ENCODE results near the gene HSD17B2. TPM values are rescaled to one million over a fixed set of nuclear protein-coding genes. Genes with fewer than 3 reads are reported as not detected.
"Not testable (repeated sequence)": the region's sequence is repeated elsewhere in the genome, so short reads cannot be mapped to it uniquely, and the experiment has no call there.

The HSD17B2 gene
- total RNA-seq, 2 experiments from 2014 or later = not detected

DNA sequence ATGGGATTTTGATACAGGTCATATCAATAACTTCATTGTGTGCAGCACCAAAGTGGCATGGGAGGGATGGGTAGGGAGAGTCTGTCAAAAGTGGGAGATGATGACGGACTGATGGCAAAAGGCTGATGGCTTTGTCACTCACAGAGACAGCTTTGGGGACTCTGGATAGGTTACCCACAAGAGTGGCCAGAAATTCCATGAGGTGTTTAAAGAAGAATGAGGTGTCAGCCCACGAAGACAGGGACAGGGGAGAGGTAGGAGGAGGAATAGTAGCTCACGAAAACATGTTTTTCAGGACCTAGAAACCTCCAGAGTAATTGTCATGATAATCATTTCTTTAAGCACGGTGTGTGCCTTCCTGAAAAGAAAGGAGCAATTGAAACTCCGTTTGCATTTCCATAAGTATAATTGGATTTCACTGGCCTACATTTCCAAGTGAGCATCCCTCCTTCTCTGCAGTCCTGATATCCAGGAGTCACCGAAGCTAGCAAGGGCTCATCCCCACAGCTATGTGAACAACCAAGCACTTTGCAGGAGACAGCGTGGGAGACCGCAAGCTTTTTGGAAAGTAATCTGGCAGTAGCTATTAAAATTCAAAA, 60.0 kb downstream of the HSD17B2 start:
- H3K36me3 Mint-ChIP-seq (ENCODE audit: low read depth) = no peaks in the 10 kb centered on the region
- intact Hi-C loops (cut with micrococcal nuclease) = no loop called here
- TF ChIP-seq, protein P1, sequence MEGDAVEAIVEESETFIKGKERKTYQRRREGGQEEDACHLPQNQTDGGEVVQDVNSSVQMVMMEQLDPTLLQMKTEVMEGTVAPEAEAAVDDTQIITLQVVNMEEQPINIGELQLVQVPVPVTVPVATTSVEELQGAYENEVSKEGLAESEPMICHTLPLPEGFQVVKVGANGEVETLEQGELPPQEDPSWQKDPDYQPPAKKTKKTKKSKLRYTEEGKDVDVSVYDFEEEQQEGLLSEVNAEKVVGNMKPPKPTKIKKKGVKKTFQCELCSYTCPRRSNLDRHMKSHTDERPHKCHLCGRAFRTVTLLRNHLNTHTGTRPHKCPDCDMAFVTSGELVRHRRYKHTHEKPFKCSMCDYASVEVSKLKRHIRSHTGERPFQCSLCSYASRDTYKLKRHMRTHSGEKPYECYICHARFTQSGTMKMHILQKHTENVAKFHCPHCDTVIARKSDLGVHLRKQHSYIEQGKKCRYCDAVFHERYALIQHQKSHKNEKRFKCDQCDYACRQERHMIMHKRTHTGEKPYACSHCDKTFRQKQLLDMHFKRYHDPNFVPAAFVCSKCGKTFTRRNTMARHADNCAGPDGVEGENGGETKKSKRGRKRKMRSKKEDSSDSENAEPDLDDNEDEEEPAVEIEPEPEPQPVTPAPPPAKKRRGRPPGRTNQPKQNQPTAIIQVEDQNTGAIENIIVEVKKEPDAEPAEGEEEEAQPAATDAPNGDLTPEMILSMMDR (IDR thresholded peaks at IDR 0.05) = no peak
- peaks cover 6% of the 10 kb centered on the region for H3K4me1 Mint-ChIP-seq (ENCODE audit: low read depth)
- no peaks in the 10 kb centered on the region for H3K9me3 Mint-ChIP-seq
- ChIA-PET POLR2A (no interaction called here), CTCF (interaction anchor here (1.3 kb wide), 1 partner anchor 12 kb away, joined by 3 read pairs; no protein-coding TSS in a partner anchor)
- H3K4me3 Mint-ChIP-seq = no peak overlapping the region
- no peak overlapping the region for H3K27ac Mint-ChIP-seq
- H3K27me3 Mint-ChIP-seq = no peaks in the 10 kb centered on the region
- ATAC-seq = no peak
- no peak for DNase-seq

DNA sequence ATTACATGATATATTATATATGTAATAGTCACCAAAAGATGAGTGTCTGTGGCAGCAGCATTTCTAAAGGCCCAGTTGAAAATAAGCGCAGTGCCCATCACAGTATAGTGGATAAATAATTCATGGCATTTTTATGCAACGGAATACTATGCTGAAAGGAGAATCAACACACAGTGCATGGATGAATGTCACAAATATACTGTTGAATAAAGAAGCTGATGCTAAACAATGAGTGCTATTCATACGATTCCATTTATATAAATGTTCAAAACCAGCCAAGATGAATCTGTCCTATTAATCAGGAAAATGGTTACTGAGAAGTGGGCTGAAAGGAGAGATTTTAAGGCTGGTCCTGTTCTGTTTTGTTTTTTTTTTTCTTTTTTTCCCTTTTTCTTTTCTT, 61.6 kb downstream of the HSD17B2 start:
- DNase-seq (no peak), ATAC-seq (no peak)
- CTCF ChIA-PET = no interaction called here
- H3K36me3 Mint-ChIP-seq (ENCODE audit: low read depth) = no peaks in the 10 kb centered on the region
- POLR2A ChIA-PET = no interaction called here
- peaks cover 6% of the 10 kb centered on the region for H3K4me1 Mint-ChIP-seq (ENCODE audit: low read depth)
- no peaks in the 10 kb centered on the region for H3K9me3 Mint-ChIP-seq
- TF ChIP-seq, protein P1 (IDR thresholded peaks at IDR 0.05) = no peak
- H3K27ac Mint-ChIP-seq = no peak overlapping the region
- no peak overlapping the region for H3K4me3 Mint-ChIP-seq
- H3K27me3 Mint-ChIP-seq = no peaks in the 10 kb centered on the region
- intact Hi-C loops (cut with micrococcal nuclease) = no loop called here

DNA sequence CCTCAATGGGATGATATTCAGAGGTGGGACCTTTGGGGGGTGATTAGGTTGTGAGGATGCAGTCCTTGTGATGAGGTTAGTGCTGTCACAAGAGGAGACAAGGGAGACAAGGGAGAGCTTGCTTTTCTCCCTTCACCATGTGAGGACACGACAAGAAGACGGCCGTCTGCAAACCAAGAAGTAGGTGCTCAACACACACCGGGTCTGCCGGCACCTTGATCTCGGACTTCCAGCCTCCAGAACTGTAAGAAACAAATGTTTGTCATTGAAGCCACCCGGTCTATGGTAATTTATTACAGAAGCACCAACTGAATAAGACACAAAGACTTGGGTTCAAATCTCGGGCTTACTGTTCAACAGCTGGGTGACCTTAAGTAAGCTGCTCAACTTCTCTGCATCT, 70.1 kb downstream of the HSD17B2 start:
- Mint-ChIP-seq H3K36me3 (ENCODE audit: low read depth) (no peaks in the 10 kb centered on the region), H3K4me1 (ENCODE audit: low read depth) (peaks cover 6% of the 10 kb centered on the region), H3K27me3 (peaks cover 1% of the 10 kb centered on the region), H3K4me3 (no peak overlapping the region), H3K9me3 (no peaks in the 10 kb centered on the region), H3K27ac (no peak overlapping the region)
- ATAC-seq (no peak), DNase-seq (no peak)
- intact Hi-C loops (cut with micrococcal nuclease) = no loop called here
- TF ChIP-seq, protein P1 (IDR thresholded peaks at IDR 0.05) = no peak
- ChIA-PET POLR2A (no interaction called here), CTCF (interaction anchor here (1.7 kb wide), 1 partner anchor 126 kb away, joined by 4 read pairs; no protein-coding TSS in a partner anchor)

DNA sequence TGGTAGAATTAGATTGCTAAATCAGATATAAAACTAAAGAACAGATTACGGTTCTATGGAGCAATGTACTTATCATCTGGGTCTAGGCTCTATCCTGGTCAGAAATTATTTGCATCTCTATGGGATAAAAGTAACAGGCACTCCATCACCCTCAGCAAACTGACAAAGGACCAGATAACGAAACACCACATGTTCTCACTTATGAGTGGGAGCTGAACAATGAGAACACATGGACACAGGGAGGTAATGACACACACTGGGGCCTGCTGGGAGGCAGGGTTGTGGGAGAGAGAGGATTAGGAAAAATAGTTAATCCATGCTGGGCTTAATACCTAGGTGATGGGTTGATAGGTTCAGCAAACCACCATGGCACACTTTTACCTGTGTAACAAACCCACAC, 73.0 kb downstream of the HSD17B2 start:
- H3K27me3 Mint-ChIP-seq = no peaks in the 10 kb centered on the region
- ChIA-PET CTCF (interaction anchor here (1.3 kb wide), 1 partner anchor 122 kb away, joined by 4 read pairs; no protein-coding TSS in a partner anchor), POLR2A (no interaction called here)
- TF ChIP-seq, protein P1 (IDR thresholded peaks at IDR 0.05) = no peak
- no peak overlapping the region for H3K27ac Mint-ChIP-seq
- H3K9me3 Mint-ChIP-seq = no peaks in the 10 kb centered on the region
- no peak overlapping the region for H3K4me3 Mint-ChIP-seq
- no peak for DNase-seq
- no peaks in the 10 kb centered on the region for H3K36me3 Mint-ChIP-seq (ENCODE audit: low read depth)
- H3K4me1 Mint-ChIP-seq (ENCODE audit: low read depth) = peaks cover 6% of the 10 kb centered on the region
- intact Hi-C loops (cut with micrococcal nuclease) = no loop called here
- ATAC-seq = no peak

DNA sequence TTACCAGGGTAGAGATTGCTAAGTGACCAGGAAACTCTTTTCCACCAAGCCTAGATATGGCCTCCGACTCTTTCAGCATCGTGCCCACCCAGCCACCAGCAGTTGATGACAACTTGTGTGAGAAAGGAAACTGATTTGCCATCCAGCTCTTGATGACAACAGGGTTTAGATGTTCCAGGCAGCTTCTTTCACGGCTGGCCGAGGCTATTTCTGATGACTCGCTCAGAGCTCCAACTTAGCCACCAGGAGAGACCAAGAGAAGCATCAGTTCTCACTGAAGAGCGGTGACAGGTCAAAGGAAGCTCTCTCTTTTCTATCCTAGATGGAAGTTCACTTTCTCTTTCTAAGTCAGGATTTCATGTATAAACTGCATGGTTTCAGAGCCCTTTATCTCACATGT, 73.7 kb downstream of the HSD17B2 start:
- ChIA-PET POLR2A (no interaction called here), CTCF (no interaction called here)
- H3K9me3 Mint-ChIP-seq = no peaks in the 10 kb centered on the region

DNA sequence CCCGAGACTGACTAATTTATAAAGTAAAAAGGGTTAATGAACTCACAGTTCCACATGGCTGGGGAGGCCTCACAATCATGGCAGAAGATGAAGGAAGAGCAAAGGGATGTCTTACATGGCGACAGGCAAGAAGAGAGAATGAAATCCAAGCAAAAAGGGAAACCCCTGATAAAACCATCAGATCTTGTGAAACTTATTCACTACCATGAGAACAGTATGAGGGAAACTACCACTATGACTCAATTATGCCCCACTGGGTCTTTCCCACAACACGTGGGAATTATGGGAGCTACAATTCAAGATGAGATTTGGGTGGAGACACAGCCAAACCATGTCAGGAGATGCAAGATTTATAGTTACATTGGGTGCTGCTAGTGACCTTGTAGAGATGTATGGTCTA, 74.2 kb downstream of the HSD17B2 start:
- H3K9me3 Mint-ChIP-seq; CTCF ChIA-PET; POLR2A ChIA-PET; ATAC-seq; H3K4me3 Mint-ChIP-seq; H3K27ac Mint-ChIP-seq; intact Hi-C loops (cut with micrococcal nuclease); H3K36me3 Mint-ChIP-seq (ENCODE audit: low read depth); DNase-seq; H3K27me3 Mint-ChIP-seq; H3K4me1 Mint-ChIP-seq (ENCODE audit: low read depth): not testable (repeated sequence)

More for the DNA sequence above, 73.7 kb downstream of the HSD17B2 start:
- H3K4me1 Mint-ChIP-seq (ENCODE audit: low read depth) = peaks cover 6% of the 10 kb centered on the region
- no peak for ATAC-seq
- H3K27ac Mint-ChIP-seq = no peak overlapping the region
- H3K27me3 Mint-ChIP-seq = no peaks in the 10 kb centered on the region
- no peak overlapping the region for H3K4me3 Mint-ChIP-seq
- DNase-seq = no peak
- intact Hi-C loops (cut with micrococcal nuclease) = no loop called here
- H3K36me3 Mint-ChIP-seq (ENCODE audit: low read depth) = no peaks in the 10 kb centered on the region
- TF ChIP-seq, protein P1 (IDR thresholded peaks at IDR 0.05) = no peak
